Right forelimb (tissue), 1 donor: ENCODE results near the gene TRIM49B.
"Not testable (repeated sequence)": the region's sequence is repeated elsewhere in the genome, so short reads cannot be mapped to it uniquely, and the experiment has no call there.

Experiments
- DNase-seq: peaks from one replicate; pipeline ENCODE4 v3.0.0-alpha.2; 2018

The TRIM49B gene, protein sequence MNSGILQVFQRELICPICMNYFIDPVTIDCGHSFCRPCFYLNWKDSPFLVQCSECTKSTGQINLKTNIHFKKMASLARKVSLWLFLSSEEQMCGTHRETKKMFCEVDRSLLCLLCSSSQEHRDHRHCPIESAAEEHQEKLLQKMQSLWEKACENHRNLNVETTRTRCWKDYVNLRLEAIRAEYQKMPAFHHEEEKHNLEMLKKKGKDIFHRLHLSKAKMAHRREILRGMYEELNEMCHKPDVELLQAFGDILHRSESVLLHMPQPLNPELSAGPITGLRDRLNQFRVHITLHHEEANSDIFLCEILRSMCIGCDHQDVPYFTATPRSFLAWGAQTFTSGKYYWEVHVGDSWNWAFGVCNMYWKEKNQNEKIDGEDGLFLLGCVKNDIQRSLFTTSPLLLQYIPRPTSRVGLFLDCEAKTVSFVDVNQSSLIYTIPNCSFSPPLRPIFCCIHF

DNA sequence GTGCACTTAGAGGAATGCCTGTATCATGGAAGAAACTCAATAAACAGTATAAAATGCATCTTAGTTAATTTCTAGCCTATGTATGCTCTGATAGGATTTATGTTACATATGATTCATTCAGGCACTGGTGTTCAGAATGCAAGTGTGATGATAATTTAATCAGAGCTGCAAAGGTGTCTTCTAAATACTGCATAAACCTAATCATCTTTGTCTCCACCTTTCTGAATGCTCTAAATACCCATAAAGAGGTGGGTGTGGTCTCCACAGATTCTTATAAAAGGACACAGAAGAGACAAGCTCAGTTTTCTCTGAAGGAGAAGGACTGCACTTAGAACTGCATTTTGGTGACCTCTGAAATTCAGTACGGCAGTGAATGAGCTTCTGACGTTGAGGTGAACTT, at the start of gene TRIM49B:
Gene TRIM49B, plus strand, starts transcription at position 301 of the 400 bp plus-strand sequence. CDS start 2,777 bp downstream, outside the sequence.
- DNase-seq = not testable (repeated sequence)

DNA sequence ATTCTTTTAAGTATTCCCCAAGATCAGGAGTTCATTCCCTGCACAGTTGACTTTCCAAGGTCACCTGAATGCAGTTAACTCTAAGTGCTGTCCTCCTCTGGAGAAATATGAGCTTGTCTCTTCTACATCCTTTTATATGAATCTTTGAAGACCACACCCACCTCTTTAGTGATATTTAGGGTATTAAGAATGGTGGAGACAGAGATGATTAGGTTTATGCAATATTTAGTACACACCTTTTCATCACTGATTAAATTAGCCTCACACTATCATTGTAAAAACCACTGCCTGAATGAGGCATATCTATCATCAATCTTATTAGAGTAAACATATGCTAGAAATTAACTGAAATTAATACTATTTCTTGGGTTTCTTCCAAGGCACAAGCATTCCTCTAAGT, 44.8 kb upstream of the TRIM49B start, which contains the start of gene TRIM51G:
Gene TRIM51G, minus strand, starts transcription at position 101 of the 400 bp plus-strand sequence. CDS start 2,190 bp downstream, outside the sequence.
- DNase-seq = not testable (repeated sequence)

DNA sequence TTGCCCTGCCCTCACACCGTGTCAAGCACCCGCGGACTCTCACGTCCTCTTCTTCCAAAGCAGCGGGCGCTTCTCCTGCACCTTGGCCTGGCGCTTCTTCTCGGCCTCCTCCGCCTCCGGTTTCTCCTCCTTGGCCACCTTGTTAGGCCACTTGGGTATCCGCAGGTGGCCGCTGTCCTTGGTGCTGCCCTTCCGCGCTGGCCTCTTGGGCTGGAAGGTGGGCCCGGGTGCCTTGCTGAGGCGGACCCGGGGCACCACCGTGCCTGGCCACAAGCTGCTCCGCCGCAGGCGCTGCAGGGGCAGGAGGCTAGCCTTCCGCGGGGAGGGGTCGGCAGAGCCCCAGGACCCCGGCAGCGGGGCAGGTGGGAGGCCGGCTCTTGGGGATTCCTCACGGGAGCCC, 19.6 kb downstream of the TRIM49B start:
- not testable (repeated sequence) for DNase-seq

DNA sequence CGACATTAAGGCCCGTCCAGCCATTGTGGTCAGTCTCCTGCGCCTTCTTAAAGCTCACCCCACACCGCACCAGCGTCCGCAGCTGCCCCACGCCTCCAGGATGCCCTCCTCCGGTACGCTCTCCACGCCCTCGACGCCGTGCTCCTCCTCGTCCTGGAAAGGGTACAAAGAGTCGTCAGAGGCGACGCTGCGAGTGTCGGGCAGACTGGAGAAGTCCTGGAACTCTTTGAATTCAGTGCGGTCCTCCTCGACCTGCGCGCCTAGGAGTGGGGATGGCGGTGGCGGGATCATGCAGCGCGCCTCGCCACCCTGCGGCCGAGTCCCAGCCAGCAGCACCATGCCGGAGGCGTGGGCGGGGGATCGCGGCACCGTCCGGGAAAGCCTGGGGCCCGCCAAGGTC, 21.2 kb downstream of the TRIM49B start:
- not testable (repeated sequence) for DNase-seq

DNA sequence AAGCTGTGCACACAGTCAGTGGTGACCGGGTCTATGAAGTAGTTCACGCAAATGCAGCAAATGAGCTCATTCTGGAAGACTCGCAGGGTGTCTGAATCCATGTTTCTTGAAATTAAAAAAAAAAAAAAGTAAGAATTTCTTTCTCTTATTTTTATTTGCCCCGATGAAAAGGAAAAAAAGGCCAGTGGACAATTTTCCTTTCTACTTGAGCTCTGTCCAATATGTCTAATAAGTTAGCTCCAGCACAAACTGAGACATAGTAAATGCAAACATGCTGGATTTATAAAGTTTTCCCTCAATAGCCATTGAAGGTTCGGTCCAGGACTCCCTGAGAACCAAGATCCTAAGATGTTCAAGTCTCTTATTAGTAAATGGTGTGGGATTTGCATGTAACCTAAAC, 30.4 kb downstream of the TRIM49B start, which contains the start of gene TRIM64C:
Gene TRIM64C, minus strand, starts transcription at position 101 of the 400 bp plus-strand sequence. Its CDS starts 0 bp downstream, at position 101.
- not testable (repeated sequence) for DNase-seq

DNA sequence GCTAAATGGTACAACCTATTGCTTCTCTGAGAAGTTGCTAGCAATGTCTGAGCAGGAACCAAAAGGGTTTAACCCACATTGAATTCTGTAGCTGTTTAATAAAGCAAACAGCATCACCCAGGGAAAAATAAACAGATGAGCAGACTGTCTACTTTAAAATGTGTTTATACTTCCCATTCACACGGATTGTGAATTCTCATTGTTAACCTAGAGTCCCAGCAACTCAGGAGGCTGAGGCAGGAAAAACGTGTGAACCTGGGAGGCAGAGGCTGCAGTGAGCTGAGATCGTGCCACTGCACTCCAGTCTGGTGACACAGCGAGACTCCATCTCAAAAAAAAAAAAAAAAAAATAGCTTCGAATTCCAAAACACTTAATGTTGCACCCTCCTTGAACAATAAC, 41.3 kb downstream of the TRIM49B start:
- DNase-seq = not testable (repeated sequence)
